HG03439 (cell line): Measurements from ENCODE around the gene BAD.

Experiments
- ATAC-seq: cut with Tn5 transposase; IDR thresholded peaks from one replicate; pipeline ENCODE4 v1.9.1; 2021; ENCODE audit warnings: mild to moderate bottlenecking, moderate library complexity; ENCODE audit not compliant: unreplicated experiment

Gene BAD

GRCh38 chr11:64297699-64298358 lies 13.4 kb upstream of the BAD start:
- ATAC-seq, result no peak

- no peak for ATAC-seq
These were observed 12.6 kb upstream of the BAD start for GRCh38 chr11:64296830-64297698.

GRCh38 chr11:64296236-64296635 lies 11.8 kb upstream of the BAD start:
- ATAC-seq, result no peak

GRCh38 chr11:64295760-64296159 lies 11.3 kb upstream of the BAD start:
- ATAC-seq, result no peak

GRCh38 chr11:64294774-64295173 lies 10.3 kb upstream of the BAD start:
- no peak for ATAC-seq

GRCh38 chr11:64292460-64293254 lies 8.2 kb upstream of the BAD start:
- ATAC-seq, result no peak

GRCh38 chr11:64291752-64292459 lies 7.4 kb upstream of the BAD start:
- no peak for ATAC-seq

GRCh38 chr11:64291262-64291751 lies 6.8 kb upstream of the BAD start, which contains the start of gene KCNK4:
Gene KCNK4 (plus strand): TSS chr11:64291302. CDS start chr11:64293019, 1,717 bp downstream.
- no peak for ATAC-seq

- no peak for ATAC-seq
These were observed 6.1 kb upstream of the BAD start for GRCh38 chr11:64290352-64291261.

- ATAC-seq, result no peak
These were observed 4.6 kb upstream of the BAD start for GRCh38 chr11:64289002-64289564.

- no peak for ATAC-seq
These were observed 3.9 kb upstream of the BAD start for GRCh38 chr11:64288353-64288750.

- no peak for ATAC-seq
These were observed 3.3 kb upstream of the BAD start for GRCh38 chr11:64287676-64288352.

GRCh38 chr11:64286801-64287159 lies 2.3 kb upstream of the BAD start:
- ATAC-seq, result no peak

- ATAC-seq, result no peak
These were observed 1.7 kb upstream of the BAD start for GRCh38 chr11:64285885-64286800.

GRCh38 chr11:64284962-64285884 lies 758 bp upstream of the BAD start, which contains the start of gene GPR137:
Gene GPR137 (plus strand): TSS chr11:64285848. CDS start chr11:64286525, 677 bp downstream.
- peak; percentile 56 for ATAC-seq

- ATAC-seq, result no peak
These were observed 1.4 kb downstream of the BAD start for GRCh38 chr11:64283092-64283491.
